Umbilical cord (tissue), 2 donors: ENCODE results near the gene RHOXF2B. TPM values are rescaled to one million over a fixed set of nuclear protein-coding genes. Genes with fewer than 3 reads are reported as not detected.
"Not testable (repeated sequence)": the region's sequence is repeated elsewhere in the genome, so short reads cannot be mapped to it uniquely, and the experiment has no call there.

Experiments
- DNase-seq: peaks from one replicate; pipeline ENCODE4 v3.0.0-alpha.2; 2015; ENCODE audit warnings: low spot score
- total RNA-seq: library from RNA; depleted of rRNA; stranded (reverse); fragments of >200 nt; gene quantifications from one replicate; pipeline ENCODE4 v1.2.3, GENCODE V29; 2014; ENCODE audit warnings: low replicate concordance; ENCODE audit not compliant: insufficient read depth

The RHOXF2B gene
- total RNA-seq = not detected

- DNase-seq = not testable (repeated sequence)
These were observed at the start of gene RHOXF2B for GRCh38 chrX:120077590-120077989. Gene RHOXF2B, minus strand, starts transcription at chrX:120077690. Its CDS starts 138 bp downstream, at chrX:120077552.

GRCh38 chrX:120125444-120125843, 48.0 kb upstream of the RHOXF2B start:
- DNase-seq = no peak

DNA sequence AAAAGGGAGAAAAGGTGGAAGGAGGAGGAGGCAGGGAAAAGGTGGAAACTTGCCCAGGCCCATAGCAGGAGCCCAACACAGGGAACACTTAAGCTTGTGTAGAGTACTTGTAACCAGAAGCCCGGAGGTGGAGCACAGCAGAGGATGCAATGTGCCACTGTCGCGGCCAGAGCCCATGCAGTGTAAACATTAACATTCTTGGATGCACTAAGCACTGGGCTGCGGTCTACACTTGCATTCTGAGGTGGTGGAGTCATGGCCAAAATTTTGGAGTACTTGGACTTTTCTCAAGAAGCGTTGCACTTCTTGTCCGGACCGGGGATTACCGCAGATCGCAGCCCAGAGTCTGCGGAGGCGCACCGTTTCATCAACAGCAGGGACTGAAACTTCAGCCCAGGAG, 42.7 kb upstream of the RHOXF2B start:
- no peak for DNase-seq

GRCh38 chrX:120115438-120115963, 38.0 kb upstream of the RHOXF2B start, which contains the start of gene RHOXF1:
Gene RHOXF1, minus strand, starts transcription at chrX:120115913. Its CDS starts 51 bp downstream, at chrX:120115862.
- no peak for DNase-seq

DNA sequence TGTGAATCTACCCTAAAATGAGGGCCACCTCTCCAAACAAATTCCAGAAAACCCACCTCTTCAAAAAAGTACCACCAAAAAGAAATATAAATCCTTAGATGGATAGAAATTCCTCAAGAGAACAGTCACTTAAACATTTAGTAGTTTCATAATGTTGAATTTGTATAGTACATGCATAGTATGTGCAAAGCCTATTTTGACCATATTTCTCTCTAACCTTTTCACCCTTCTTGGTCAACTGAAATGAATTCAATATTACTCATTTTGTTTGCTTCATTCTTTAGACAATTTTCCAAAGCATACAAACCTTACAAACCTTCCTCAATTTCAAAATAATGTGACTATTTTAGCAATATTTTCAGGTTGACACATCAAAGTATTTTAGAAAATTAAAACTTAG, 34.1 kb upstream of the RHOXF2B start:
- no peak for DNase-seq

- no peak for DNase-seq
These were observed 31.9 kb upstream of the RHOXF2B start for GRCh38 chrX:120109378-120109777.

GRCh38 chrX:120104707-120105106, 27.2 kb upstream of the RHOXF2B start:
- not testable (repeated sequence) for DNase-seq

DNA sequence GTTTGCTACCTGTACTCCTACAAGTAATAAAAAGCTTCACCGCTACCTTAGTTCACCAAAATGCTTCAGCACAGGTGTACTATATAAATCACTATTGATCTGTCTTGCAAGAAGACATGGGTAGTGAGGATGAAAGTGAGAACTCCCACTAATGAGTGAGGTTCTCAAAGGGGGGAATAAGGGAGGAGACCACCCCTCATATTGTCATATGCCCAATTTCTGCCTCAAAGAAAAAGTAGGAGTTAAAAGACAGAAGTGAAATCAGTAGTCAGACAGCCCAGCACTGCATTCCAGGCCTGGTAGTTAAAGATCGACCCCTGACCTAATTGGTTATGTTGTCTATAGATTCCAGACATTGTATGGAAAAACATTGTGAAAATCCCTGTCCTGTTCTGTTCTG, 23.6 kb upstream of the RHOXF2B start:
- DNase-seq = not testable (repeated sequence)

DNA sequence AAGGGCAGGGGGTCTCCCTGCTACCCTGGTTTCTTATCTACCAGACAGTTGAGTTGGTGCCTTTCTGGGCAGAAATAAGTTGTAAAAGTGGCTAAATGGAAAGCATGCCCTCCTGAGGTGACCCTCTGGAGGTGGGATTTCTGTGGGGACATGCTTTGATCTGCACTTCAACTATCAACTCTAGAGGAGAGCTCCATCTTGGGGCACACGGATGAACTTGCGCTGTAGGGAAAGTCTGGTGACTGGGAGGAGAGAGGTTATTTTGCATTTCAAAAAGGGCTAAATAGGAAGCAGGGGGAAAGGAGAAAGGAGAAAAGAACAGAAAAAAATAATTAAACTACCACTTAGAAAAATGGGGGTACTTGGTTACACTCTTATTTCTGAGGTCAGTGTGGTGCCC, 12.7 kb upstream of the RHOXF2B start:
- DNase-seq = no peak

DNA sequence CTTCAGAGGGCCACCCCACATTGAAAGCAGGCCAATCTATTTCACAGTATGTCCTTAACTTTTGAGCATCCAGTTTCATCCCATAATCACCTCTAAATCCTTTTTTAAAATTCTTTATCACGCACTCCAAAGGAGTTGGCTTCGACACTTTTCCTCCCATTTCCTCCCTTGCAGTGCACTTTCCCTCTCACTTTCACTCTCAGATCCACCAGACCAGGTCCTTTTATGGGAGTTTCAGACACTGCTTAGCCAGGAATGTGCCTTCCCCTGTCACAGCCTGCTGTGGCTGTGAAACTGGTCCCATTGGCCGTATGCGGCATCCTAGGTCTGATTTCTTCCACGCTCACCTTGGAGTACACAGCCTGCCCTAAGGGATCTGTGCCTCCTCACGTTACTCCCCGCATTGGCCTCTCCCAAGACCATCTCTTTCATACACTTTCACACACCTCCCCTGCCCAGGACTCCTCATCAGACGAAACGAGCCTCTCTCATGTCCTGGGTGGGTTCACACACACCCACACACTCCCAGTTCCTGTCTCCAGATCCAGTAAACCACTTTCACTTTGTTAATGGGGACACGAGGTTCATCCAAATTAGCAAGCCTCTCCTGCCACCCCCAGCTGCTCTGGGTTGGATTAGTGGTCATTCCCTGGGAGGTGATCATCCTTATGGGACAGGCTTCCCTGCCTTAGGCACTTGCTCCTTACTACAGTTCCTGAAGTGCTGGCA, 10.0 kb upstream of the RHOXF2B start:
- DNase-seq = no peak

DNA sequence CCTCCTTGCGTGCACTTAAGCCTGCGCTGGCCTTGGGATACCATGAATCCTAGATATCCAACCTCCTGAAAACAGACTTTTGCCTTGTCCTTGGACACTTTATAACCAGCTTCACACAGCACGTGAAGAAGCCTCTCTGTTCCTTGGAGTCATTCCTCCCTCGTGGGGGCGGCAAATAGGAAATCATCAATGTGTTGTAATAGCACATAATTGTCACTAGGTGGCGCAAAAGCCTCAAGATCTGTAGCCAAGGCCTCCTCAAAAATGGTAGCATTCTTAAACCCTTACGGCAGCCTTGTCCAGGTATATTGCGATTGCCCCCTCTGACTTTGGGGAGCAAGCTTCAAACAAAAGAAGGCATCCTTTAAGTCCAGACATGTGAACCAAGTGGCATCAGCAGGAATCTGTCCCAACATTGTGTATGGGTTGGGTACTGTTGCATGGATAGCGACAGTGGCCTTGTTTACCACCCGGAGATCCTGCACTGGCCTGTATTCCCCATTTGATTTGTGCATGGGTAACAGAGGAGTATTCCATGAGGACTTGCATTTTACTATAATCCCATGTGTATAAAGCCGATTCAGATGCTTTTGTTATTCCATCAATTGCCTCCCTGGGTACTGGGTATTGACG, 8.2 kb upstream of the RHOXF2B start:
- DNase-seq = not testable (repeated sequence)

DNA sequence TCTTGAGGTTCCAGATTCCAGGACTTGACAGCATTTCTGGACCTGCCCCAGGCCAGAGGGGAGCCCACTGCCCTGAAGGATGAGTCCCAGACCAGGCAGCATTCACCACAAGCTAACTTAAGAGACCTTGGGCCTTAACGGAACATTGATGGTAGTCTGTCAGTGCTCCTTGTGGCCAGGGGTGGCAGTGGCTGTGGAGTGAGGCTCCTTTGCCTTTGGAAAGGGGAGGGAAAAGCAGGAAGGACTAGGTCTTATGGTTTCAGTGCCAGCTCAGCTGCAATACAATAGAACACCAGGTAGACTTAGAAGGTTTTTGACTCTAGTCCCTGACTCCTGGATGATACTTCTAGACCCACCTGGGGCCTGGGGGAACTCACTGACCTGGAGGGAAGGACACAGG, 11.3 kb downstream of the RHOXF2B start:
- not testable (repeated sequence) for DNase-seq

DNA sequence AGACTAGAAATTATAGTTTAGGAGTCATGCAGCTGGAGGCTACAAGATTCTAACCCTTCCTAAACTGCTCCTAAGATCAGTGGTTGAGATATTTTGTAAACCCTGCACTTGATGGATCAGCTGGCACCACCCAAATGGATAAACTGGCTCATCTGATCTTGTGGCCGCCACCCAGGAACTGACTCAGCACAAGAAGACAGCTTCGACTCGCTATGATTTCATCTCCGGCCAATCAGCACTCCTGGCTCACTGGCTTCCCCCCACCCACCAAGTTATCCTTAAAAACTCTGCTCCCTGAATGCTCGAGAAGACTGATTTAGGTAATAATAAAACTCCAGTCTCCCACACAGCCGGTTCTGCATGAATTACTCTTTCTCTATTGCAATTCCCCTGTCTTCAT, 34.8 kb downstream of the RHOXF2B start:
- DNase-seq = not testable (repeated sequence)

GRCh38 chrX:120042247-120042646, 35.2 kb downstream of the RHOXF2B start:
- DNase-seq = not testable (repeated sequence)

- not testable (repeated sequence) for DNase-seq
These were observed 37.3 kb downstream of the RHOXF2B start for GRCh38 chrX:120040176-120040575.

GRCh38 chrX:120039087-120039733, 38.3 kb downstream of the RHOXF2B start:
- not testable (repeated sequence) for DNase-seq

GRCh38 chrX:120036704-120037103, 40.8 kb downstream of the RHOXF2B start:
- no peak for DNase-seq

- peak; percentile 2 for DNase-seq
These were observed 41.8 kb downstream of the RHOXF2B start for GRCh38 chrX:120035522-120036309.

DNA sequence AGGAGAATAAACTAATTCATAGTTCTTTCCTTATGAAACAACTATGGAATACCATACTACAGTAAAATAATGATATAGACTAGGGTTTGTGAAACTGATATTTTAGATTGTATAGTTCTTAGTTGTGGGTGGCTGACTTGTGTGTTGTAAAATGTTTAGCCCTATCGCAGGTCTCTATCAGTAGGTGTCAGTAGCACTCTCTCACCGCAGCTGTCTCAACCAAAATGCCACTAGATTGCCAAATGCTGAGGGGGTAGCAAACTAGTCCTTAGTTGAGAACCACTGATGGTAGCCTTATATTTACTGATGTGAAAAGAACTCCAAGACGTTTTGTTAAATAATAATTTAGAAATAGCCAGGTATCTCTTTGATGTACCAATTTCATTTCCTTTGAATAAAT, 48.1 kb downstream of the RHOXF2B start:
- DNase-seq = no peak

GRCh38 chrX:120023259-120023658, 54.2 kb downstream of the RHOXF2B start:
- no peak for DNase-seq

DNA sequence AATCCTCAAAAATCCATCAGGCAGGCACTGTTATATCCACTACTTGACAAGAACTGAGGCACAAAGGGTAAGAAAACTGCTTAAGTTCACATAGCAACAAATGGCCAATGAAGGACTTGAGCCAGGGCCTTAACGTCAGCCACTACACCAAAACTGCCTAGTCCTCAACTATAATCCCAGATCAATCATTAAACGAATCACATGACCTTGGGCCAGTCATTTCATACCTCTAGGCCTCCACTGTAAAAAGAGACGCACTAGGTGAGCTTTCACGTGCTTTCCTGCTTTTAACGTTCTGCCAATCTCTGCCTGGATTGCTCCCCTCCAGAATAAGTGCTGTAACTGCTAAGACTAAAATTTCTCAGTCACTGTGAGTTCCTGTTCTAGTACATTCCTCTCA, 54.7 kb downstream of the RHOXF2B start:
- no peak for DNase-seq
